Omental fat pad (tissue), 4 donors: ENCODE results near the gene SUCLG1. TPM values are rescaled to one million over a fixed set of nuclear protein-coding genes. Genes with fewer than 3 reads are reported as not detected.
A peak's percentile ranks its signal among the peaks of the same experiment; 100 is the strongest.

Experiments used
- ATAC-seq: fragments of 150-250 bp; one replicate; pipeline ENCODE4 v1.9.1; 2016; ENCODE audit warnings: mild to moderate bottlenecking, moderate library complexity; ENCODE audit not compliant: low FRiP score
- DNase-seq: peaks from one replicate; pipeline ENCODE4 v3.0.0-alpha.2; 2019; ENCODE audit warnings: low spot score
- total RNA-seq, 4 donors: library from RNA; depleted of rRNA; stranded (reverse); fragments of >200 nt; gene quantifications; one replicate each; pipeline ENCODE4 v1.1.0, GENCODE V29; 2016
- TF ChIP-seq, protein P1 (sequence below), 3 donors: fragments of 450-650 bp; IDR thresholded peaks; one replicate each; pipeline ENCODE4 v1.5.1; 2016 to 2017; ENCODE audit warnings: antibody characterized with exemption in 3 of 3, mild to moderate bottlenecking in 3 of 3, moderate library complexity in 2 of 3

Gene SUCLG1
- total RNA-seq, 4 donors from 2014 or later: 66.8 to 136 (median 100.0) TPM

DNA sequence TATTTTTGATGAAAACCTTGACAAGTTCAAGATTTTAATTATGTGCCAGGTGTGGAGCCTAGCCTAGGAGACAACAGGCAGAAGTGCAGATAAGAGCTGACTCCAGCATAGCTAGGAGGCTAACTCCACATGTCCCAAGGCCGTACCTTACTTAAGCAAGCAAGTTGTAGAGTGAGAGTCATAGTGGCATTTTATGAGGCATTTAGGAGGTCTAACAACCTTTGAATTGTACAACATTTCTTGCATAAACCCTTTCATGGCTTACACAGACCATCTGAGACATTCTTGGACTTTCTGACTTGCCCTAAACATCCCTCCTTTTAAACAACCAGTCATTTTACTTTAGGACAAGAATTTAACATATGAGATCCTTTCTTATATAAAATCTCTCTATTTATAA lies 8.3 kb upstream of the SUCLG1 start:
- TF ChIP-seq, protein P1, sequence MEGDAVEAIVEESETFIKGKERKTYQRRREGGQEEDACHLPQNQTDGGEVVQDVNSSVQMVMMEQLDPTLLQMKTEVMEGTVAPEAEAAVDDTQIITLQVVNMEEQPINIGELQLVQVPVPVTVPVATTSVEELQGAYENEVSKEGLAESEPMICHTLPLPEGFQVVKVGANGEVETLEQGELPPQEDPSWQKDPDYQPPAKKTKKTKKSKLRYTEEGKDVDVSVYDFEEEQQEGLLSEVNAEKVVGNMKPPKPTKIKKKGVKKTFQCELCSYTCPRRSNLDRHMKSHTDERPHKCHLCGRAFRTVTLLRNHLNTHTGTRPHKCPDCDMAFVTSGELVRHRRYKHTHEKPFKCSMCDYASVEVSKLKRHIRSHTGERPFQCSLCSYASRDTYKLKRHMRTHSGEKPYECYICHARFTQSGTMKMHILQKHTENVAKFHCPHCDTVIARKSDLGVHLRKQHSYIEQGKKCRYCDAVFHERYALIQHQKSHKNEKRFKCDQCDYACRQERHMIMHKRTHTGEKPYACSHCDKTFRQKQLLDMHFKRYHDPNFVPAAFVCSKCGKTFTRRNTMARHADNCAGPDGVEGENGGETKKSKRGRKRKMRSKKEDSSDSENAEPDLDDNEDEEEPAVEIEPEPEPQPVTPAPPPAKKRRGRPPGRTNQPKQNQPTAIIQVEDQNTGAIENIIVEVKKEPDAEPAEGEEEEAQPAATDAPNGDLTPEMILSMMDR (IDR thresholded peaks at IDR 0.05): no peak
- DNase-seq: no peak
- no peak for ATAC-seq

DNA sequence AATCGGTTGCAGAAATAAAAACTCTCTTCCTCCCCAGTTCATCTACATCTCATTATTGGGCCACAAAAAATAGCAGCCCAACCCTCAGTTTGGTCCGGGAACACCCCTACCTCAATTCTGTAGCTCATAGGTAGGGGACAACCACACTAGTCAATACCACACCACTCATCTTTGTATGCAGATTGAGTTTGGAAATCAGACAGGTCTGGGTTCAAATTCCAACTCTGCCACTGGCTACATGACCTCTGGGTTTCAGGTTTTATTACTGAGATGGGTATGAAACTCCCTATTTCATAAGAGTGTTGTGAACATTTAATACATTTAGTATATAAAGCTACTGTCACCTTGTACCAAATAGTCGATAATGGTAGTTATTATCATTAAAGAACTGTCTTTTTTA lies 2.2 kb upstream of the SUCLG1 start:
- TF ChIP-seq, protein P1 (IDR thresholded peaks at IDR 0.05): no peak
- ATAC-seq (no peak), DNase-seq (no peak)

DNA sequence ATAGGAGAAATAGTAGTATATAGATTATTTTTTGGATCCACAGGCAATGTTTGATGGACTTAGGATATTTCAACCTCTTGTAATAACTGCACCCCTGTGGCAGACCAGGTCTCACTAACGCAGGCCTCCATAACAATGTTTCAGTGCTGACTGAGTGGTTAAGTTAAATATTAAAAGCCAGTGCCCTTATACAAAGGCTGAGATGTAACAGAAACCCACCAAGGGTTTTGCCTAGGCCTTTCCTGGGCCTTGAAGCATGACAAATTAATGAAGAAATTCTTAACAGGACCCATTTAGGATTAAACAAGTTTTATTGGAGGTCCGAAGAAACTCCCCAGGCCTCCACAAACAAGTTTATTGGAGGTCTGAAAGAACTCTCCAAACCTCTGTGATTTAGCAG lies 1.6 kb upstream of the SUCLG1 start:
- DNase-seq: no peak
- no peak for ATAC-seq

DNA sequence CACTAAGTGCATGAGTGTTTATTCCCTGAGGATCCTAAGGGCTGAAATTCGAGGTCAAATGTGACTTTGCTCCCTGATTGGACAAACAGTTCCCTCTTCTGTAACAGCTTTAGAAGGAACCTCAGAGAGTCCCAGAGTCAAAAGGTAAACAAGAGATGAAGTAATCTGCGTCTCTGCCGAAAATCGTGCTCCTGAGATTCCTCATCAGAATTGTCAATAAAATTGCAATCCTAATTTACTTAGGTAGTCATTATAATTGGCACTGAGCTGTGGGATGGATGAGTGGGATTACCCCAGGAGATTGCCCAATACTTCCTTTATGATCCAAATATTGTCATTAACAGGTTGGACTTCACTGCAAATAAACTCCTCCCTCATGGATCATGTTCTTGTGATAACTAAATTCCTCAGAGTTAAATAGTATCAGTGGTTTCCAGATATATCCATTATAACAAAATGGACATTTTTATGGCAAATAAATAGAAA lies 907 bp upstream of the SUCLG1 start:
- no peak for DNase-seq
- no peak for ATAC-seq
- TF ChIP-seq, protein P1 (IDR thresholded peaks at IDR 0.05): no peak

More for the DNA sequence above, 1.6 kb upstream of the SUCLG1 start:
- TF ChIP-seq, protein P1 (IDR thresholded peaks at IDR 0.05): no peak

DNA sequence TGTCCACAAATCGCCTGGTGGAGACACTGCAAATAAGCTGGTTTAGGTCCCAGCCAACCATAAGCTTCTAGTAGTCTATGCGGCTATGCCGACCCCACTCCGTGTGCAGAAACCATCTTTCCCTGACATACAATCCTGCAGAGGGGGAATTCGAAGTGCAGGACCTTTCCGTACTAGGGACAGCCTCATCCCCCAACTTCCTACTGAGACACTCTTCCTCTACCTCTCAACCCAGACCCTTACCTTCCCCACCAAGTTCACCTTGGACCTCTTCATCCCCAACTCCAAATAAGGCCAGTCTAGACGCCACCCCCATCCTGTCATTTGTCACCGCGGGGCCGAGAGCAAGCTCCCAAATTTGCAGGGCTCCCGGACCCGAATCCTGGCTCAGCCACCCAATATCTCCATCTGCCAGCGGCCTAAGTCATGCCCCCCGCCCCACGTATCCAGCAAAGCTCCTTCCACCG lies 496 bp downstream of the SUCLG1 start:
- peak; percentile 28 for ATAC-seq
- TF ChIP-seq, protein P1 (IDR thresholded peaks at IDR 0.05): no peak
- no peak for DNase-seq

DNA sequence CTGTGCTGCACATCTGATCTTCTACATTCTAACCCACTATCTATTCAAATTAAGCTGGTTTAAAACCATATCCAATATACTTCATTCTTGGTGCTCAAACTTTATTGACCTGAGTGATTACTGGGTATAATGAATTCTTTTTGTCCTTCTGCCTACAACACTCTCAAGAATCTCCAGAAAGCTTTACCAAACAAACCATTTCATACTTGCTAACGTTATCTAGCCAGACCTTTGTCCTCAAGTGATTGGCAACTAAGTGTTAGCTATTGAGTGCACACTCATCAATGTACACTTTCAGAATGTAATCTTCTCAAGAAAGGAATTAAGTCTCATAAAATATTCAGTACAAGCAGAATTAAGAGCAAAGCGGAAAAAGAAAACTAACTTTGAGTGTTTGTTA lies 1.4 kb downstream of the SUCLG1 start:
- DNase-seq: no peak
- no peak for ATAC-seq
- TF ChIP-seq, protein P1 (IDR thresholded peaks at IDR 0.05): no peak

DNA sequence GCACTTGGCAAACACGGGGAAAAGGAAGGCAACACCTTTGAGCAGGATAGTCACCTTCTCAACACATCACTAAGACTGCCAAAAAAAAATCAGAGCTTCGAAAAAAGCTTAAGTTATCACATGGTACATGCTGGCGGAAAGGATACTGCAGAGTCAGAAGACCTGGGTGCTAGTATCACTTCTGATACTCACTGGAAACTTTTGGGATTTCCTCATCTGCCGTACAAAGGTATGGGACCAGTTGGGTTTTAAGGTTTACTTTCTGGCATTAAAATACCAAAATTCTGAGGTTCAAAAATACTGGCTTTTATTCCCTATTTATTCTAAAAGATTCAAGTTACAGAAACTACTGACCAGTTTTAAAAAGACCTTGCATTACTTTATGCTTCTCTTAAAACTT lies 2.9 kb downstream of the SUCLG1 start:
- TF ChIP-seq, protein P1 (IDR thresholded peaks at IDR 0.05): no peak
- no peak for DNase-seq
- ATAC-seq: no peak
